ENCODE results near the gene FAF1.

FAF1 gene

DNA sequence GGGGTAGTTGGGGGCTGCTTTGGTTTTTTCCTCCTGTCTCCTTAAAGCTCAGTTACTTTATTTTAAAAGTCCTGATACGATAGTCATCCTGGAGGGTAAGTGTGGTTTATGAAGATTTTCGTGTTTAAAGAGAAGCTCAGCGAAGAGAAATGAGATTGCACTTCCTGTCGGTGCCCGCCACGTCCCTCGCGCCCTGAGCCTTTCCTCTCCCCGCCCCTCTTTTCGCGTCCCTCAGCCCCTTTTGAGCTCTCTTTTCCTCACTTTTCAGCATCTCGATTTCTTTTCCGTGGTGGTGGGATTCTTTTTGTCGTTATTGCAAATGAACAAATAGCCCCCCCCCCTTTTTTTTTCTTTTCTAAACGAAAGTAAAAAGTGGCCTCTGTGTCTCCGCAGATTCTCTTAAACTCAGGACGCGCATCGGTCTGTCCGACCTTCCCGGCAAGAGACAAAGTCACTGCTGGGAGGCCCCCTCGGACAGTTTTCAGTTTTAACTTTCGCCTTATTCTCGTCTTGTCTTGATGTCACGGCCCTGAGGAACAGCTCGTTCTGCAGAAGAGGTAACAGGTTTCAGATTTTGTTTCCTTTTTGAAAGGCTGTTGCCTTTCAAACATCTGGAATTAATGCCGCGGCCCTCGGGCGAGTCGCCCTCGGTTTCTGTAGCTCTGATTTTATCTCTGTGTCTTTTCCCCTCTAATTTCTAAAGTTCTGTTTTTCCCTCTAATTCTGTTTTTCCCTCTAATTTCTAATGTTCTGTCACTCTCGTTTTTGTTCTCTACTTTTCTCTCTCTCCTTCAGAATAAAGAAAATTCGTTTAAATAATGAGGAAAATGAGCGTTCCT, 535.8 kb downstream of the FAF1 start:
- DNase-seq, result peak in 1 of 5 experiments; percentile 68

DNA sequence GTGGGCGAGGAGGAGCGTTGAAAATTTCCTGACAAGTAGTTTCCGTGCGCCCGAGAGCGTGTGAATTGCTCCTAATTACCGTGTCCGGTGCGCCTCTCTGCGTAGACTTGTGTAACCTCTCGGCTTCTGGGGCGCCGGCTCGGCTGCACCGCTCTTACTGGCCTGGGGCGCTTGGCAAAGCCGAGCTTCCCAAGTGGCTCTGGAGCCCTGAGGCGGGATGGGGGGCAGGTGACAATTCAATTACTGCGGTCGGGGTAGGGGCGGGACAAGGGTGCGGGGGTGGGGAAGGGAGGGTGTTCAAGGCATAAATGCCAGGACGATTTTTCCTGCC, 536.4 kb downstream of the FAF1 start:
- peak in 1 of 5 experiments; percentile 62 for DNase-seq

DNA sequence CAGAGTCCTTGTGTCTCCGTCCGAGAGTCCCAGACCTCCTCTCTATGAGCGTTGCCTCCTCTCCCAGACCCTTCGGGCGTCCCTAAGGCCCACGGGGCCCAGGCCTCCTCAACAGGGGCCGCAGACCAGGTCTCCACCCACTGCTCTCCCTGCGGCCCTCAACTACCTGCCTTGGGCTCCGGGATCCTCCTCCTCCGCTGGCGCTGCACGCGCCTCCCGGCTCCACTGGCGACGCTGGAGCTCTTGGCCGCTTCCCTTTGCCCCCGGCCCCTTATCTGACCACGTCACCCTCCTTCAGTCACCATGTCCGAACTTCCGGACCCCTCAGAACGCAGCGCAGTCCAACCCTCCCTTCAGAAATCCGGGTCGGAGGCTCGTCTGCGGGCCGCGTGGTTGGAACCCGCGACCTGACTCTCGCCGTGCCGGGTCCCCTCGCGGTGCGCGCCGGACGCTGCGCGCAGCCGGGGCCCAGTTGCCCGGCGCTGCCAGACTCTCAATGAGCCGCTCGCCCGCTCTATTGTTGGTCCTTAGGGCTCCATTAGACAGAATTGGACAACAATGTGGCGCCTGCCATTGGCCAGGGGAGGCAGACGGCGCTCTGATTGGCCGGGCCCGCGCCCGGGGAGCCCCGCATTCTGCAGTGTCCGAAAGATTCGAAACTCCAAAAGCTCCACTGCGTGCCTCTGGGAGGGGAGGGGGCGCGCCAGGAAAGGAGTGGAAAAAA, 537.0 kb downstream of the FAF1 start, which contains the start of gene DMRTA2:
Gene DMRTA2 (minus strand): TSS at position 498 of the 724 bp plus-strand sequence. CDS start 1,907 bp downstream, outside the sequence.
- DNase-seq, result no peak

DNA sequence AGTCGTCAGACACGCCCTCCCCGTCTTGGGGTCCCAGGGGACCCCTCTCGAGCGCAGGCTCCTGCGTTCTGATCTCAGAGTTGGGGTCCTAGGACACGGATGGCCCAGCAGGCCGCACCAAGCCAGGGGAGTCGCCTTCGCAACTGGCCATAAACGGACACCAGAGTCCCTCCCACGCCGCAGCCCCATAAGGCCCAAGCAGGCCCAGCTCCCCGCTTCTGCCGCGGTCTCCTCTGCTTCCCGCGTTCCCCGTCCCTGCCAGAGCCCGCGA, 537.5 kb downstream of the FAF1 start:
- DNase-seq, result no peak

DNA sequence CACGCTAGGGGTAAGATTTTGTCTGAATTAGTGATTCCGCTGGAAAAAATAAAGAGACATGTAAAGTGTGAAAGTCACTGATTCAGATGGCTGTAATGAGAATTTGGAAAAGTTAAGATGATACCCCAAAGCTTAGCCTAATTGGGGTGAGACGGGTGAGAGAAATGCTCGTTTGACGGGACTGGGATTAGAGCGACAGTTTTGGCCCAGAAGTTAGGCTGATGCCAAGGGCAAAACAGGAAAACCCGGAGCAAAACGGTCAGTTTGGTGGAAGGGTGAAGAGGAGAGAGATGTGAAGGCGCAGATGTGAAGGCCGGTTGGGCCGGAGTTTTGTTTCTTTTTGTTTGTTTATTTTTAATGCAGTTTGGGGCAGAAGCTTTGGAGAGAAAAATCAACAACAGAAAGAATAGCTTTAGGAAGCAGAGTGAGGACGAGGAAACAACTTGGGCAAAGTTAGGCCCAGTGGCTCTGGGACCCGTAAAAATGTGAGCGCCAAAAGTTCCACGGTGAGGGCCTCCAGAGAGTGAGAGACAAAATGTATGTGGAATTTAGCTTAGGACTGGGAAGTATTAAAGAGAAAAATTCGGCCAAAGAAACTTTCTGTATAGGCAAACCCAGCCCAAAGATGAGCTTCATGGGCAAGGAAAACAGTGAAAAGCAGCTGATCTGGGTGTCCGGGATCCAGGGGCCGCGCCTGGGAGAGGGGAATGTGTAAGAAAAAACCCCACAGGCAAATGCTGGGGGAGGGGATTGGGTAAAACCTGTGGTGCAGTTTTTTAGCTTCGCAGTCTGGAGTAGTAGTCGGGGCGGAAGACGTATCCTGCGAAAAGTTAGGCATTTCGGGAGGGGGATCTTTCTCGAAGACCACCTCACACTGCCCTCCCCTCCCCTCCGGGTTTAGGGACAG, 538.0 kb downstream of the FAF1 start:
- no peak for DNase-seq

DNA sequence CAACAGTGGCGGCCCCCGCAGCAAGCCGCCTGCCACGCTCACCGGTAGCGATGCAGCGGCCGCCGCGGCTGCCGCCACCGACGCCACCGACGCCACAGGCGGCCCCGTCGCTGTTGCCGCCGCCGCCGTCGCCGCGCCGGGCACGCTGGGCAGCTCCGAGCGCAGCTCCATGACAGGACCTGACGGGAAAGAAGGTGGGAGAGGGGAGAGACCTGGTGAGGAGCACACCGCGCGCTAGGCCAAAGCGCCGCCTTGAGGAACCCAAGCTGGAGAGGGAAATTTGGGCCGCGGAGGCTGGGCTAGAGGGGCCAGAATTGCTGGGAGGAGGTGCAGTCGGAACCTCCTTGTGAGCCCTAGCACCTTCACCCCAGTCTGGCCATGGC, 538.7 kb downstream of the FAF1 start:
- no peak for DNase-seq

DNA sequence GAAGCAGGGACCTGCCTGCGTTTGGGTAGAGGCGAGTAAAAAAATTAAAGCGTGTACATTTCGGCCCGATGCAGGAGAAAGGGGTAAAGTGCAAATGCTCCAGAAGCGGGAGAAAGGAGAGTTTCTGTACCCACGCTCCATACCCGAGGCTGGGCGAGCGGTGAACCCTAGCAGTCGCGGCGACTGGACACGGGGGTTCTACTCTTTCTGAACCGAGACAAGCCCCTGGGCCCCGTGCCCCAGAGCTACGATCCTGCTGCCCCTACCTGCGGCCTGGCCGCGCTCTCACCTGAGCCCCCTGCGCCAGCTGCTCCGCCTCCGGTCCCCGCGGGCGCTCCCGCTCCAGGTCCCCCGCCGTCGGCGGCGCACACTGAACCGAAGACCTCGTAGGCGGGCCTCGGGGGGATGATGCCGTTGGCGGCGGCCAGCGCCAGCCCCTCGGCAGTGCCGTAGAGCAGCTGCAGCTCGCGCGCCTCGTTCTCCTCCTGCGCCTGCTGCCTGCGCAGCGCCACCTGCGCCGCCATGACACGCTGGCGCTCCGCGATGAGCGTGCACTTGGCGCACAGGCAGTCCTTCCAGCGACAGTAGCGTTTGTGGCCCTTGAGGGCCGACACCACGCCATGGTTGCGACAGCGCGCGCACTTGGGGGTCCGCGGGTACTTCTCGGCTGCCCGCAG, 539.2 kb downstream of the FAF1 start:
- DNase-seq, result peak in 1 of 5 experiments; percentile 63

DNA sequence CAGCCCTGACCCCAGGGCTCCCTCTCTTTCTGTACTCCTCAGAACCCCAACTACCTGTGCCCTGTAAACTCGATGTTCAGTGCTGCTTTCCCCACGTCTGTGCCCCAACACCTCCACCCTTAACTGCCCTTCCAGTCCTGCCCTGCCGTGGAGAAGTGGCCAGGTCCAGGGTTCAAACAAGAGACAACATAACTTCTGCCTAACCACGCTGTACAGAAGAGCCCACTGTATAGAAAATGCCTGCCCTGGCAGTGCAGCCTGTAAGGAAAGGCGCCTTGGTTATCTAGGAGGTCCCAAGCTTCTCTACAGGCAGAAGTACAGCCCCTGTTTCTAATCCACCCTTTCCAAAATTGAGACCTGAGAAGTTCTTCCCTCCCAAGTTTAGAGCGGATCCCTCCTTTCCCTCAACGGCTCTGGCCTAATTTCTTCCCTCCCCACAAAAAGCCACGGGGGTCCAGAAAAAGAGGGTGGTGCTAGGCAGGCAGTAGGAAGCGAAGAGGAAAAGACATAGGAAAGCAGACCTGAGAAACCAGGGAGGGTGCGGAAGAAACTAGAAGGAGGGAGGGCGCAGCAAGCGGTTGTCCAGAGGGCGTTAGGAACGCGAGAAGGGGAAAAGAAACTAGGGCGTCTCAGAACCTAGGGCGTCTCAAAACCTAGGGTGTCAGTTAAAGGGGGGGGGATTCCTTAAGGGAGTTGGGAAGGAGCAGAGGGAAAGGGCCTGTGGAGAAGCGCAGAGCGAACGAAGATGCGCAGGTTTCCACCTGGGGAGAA, 540.0 kb downstream of the FAF1 start:
- DNase-seq, result no peak

DNA sequence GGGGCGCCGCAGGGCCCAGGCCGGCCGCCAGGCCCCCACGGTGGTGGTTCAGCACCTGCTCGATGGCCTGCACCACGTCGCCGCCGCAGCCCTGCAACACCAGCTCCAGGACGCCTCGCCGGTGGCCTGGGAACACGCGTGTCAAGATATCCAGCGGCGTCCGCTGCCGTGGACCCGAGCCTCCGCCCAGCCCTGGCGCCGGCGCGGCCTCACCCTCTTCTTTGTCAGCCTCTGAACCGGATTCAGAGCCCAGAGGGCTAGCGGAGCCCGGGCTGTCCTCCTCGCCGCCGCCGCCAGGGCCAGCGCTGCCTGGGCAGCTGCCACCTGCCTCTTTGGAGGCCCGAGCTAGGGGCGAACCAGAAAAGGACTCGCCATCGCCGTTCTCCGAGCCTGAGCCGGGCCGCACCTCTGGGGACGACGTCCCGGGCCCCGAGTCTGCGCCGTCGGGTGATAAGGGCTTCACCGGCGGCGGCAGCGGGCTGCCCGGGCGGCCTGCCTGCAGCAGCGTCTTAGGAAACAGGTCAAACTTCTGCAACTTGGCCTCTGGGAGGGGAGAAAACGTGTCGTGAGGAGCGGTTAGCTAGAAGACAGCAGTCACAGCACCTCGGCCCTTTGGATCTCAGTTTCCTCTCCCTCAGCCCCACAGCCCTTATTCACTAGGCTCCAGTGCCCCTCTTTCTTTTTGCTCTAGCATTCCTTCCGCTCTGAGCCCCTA, 540.7 kb downstream of the FAF1 start:
- no peak for DNase-seq

DNA sequence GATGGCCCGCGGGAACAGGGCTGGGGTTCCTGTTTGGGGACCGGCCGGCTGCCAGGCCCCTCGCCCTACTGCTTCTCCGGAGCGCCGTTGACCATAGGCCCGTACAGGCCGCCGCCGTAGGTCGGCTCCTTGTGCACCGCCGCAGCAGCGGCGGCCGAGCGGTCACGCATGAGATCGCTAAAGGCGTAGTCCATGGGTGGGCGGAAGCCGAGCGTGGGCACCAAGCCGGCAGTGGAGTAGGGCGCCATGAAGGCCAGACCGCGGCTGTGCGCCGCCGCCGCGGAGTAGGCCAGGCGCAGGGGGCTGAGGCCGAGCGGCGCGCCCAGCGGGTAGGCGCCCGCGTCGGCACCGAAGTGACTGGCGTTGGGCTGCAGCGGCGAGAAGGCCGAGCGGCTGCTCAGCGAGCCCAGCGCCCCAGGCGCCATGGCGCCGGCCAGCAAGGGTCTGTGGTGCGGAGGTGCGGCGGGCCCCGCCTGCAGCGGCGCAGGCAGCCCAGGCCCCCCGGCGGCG, 541.4 kb downstream of the FAF1 start:
- peak in 1 of 5 experiments; percentile 31 for DNase-seq

DNA sequence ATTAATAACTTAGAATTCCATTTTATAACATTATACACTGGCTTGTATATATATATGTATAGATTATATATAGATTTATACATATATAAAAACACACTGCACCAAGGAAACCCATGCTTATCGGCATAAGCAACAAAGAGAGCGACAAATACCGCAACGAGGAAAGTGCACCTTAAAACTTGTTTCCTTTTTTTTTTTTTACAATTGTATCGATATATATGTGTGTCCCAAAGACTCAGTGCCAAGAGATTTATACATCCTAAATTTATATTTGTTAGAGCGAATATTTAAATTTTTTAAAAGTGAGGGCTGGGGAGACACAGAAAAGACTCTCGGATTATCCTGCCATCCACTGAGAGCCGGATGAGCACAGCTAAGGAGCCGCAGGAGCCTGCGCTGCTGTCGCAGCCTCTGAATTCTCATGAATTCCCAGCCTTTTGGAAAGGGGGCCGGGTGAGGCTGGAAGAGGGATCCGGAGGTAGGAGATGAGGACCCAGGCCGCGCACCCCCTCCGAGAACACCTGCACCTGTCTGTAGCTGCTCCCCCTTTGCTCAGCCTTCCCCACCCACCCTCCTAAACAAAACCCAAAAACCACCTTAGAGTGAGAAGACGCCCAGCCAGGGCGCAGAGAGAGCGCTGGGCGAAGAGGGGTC, 542.0 kb downstream of the FAF1 start:
- DNase-seq, result no peak

DNA sequence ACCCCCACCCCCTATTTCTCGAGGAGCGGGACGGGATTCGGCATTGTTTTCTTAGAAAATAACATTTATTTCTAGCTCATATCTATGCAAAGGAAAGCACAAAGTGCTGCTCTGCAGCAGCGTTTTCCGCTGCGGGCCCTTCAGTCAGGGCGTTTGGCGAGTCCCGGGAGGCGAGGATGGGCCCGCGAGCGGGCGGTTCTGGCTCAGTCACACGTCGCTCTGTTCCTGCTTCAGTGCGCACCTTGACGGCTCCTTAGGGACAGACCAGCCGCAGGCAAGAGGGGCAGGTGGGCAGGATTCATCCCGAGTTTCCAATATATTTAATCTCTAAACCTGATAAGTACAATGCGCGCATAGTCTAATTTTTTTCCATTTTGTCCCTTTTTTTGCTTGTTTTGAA, 542.6 kb downstream of the FAF1 start:
- no peak for DNase-seq

DNA sequence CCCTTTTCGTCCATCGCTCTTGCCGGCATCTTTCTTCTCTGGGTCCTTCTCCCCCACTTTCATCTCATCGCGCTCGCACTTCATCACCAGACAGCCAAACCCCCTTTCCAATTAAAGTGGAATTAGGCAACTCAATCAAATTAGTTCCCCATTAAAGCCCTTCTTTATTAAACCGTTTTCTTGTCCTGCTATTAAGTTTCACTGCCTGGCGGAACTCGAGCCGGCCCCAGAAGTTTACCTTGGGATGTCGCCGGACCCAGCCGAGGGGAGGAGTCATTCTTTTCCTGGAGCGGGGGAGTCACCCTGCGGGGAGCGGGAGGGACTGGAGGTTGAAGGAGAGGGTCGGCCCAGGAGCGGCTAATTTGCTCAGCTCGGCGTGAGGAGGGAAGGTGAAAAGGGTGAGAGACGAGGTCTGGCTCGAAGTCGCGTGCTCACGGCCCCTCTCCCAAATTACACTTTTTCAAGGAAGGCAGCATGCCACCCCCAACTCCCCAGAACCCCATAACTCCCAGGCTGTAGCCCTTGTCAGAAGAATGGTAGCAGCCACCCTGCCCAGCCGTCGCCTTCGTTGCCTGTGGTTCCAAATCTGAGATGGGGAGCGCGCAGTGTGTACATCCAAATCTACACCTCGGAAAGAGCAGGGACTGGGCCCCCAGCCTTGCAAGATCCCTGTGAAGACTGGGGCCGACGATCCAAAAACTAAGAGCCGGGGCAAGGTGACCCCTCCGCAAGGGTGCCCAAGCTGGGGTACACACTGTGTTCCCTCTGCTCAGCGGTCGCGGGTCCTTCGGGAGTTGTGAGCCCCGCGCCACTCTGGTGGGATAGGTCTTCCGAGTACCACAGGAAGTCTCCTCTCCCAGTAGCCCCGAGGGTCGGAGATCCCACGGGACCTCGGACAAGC, 543.3 kb downstream of the FAF1 start:
- DNase-seq, result no peak

DNA sequence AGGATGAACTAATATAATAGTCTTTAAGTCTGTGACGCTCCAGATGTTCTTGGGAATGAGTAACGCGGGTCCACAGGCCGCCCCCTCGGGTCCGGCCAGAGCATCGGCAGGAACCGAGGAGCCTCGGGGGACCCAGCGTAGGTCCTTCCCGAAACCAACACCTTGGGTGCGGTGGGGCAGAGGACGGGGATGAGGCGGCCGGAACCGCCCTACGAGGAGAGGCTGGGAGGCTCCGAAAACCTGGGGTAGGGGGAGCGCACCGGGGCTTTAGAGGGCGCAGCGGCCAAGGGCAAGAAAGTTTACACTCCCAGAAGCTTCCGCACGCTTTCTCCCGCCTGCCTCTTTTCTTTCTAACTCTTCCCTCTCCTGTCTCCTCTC, 543.9 kb downstream of the FAF1 start:
- DNase-seq, result no peak

DNA sequence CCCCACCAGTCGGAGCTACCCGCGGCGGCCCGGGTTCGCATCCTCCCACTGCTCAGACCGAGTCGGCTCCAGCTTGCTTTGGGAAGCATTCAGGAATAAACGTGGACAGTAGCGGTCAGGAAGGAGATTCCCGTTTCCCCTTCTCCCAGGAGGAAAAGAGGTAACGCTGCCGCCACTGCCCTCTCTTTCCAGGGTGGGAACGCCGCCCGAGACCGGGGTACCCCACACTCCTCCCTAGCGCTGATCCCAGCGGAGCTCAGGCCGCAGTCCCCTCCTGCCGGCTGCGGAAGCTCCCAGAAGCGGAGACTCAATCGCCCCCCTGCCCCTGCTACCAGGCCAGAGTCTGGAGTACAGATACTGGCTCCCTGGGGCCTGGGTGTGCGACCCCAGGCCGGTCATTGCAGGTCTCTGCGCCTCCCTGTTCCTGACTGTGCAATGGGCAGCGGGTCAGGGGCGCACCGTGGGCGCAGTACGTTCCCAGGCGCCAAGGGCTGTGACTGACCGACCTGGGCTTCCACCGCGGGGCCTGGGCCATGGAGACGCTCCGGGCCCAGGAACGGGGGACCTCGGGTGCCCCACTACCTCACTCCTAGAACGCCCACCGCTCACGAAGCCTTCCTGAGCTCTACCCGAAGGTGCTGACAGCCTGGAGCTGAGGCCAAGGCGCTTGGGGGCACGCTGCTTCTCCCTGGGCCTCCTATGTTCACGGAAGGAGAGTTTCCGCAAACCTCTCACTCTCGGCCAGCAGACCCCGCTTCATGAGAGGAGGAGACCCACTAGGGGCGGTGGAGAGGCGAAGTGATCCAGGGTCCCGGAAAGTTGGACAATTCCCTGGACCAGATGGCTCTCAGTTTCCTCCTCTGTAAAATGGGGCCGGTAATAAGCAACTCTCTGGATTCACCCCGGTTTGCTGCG, 544.6 kb downstream of the FAF1 start:
- no peak for DNase-seq

DNA sequence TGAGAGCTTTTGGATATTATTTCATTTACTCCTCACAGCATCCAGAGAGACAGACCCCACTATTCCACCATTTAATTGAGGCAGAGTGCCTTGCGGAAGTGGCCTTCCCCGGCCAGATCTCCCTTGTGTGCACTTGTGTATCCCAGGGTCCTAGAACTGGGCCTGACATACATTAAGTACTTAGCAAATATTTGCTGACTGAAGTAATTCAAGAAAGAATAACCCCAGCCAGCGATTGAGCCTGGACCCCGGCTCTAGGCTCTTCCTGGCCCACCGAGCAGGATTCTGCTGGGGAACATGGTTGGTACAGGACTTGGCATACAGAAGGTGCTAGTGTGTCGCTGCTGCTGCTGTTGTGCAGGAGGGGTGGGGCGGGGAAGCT, 545.2 kb downstream of the FAF1 start:
- DNase-seq, result no peak

DNA sequence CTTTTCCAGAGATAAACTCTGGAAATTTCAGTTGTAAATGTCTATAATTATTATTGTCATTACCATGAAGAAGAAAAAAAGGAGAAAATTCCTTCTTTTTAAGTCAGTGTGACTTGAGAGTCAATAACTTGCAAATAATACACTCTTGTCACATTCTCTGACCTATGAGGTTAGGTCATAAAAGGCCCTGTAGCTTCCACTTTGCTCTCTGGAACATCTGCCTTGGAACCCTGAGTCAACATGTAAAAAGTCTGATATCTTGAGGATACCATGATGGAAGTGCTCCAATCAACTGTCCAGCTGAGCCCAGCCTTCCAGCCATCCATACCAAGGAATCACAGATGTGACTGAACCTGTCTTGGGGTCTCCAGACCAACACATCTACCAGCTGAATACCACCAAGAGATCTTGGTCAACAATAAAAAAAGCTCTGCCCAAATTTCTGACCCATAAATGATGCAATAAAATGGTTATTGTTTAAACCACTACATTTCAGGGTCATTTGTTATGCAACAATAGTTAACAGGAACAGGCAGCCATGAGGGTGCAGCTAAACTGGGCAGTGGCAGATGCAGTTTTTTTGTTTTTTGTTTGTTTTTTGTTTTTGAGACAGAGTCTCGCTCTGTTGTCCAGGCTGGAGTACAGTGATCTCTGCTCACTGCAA, 547.1 kb downstream of the FAF1 start:
- DNase-seq, result no peak

DNA sequence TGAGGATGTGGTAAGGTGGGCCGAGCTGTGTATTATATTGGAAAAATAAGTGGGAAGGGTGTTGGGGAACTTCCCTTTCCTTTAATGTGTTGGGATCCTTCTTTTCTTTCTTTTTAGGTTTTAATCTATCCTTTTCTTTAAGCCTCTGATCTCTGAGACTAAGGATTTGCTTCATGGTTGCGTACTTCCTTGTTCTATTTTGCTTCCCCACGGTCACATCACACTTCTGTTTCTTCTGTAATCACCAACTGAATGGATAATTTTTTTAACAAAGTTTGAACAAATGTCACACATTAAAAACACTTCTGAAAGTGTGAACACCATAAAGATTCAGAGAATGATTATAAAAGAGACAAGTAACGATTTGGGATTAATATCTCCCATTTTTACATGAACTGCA, 554.3 kb downstream of the FAF1 start:
- DNase-seq, result no peak
